NCI-H128 (cell line): ENCODE results near the gene CENPN.

Experiments
- DNase-seq: peaks from one replicate; lab custom pipeline; 2025; ENCODE audit not compliant: unreplicated experiment; lab: John Stamatoyannopoulos, UW

The CENPN gene

GRCh38 chr16:81077076-81077940, 70.3 kb downstream of the CENPN start, which contains the start of gene C16orf46:
C16orf46 (minus strand) TSS chr16:81077238; CDS start chr16:81063955, 13,283 bp downstream.
- peak; percentile 67 for DNase-seq

- DNase-seq, result no peak
Measured at GRCh38 chr16:81080233-81080632, 73.2 kb downstream of the CENPN start.

- no peak for DNase-seq
Measured at GRCh38 chr16:81081014-81081413, 74.0 kb downstream of the CENPN start.
